ENCODE results near the gene NKX2-3. TPM values are rescaled to one million over a fixed set of nuclear protein-coding genes. Genes with fewer than 3 reads are reported as not detected.

Gene NKX2-3
- total and polyA plus RNA-seq, 2 of the 8 experiments (the other 6 are each of a cell fraction or from before 2014, with no cell fraction given) = not detected

DNA sequence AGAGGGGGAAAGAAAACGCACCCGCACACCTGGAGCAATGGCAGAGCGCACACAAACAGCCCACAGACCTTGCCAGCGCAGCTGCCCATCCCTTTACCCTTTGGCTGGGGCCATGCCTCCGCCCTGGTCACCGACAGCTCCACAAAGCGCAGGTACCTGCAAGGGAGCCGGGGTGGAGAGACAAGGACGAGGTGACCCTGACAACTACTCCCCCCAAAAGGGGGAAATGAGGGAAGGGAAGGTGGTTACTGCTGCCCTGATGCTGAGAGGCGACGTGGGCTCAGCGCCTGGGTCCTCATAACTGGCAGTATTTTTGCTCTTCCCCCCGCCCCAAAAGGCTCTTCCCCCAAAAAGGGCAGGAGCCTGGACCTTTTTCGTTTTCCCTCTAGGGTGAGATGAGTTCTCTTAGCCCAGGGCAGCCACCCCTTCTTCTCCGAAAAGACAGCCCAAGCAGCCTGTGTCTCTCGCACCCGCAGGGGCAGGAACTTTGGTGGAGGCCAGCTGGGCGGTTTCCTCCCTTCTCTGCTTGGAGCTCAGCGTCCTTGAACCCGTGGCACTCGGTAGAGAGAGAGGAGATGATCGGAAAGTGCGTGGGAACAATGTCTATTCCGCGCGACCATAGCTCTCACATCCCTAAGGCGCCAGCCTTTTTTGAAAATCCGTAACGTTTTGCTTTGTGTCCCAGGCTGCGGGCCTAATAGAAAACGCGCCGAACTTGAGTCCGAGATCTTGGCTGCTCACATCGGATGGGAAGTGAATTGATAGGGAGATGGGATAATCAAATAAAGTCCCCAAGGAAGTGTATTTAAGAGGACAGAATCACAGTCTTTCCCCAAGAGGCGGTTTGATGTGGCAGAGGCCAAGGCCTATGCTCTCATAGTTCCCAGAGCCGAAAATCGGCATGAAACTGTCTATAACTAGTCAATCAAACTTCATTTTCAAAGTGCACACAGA is 1.0 kb downstream of the NKX2-3 start:
- H3K4me3 ChIP-seq (ENCODE audit: extremely low read depth in 1 of 4, insufficient read depth in 2 of 4, low read depth in 3 of 4, low read length in 4 of 4) = no peak overlapping the region; a peak in 1 of 8 replicates
- H2BK120ac ChIP-seq (replicated peaks; ENCODE audit: low read depth, low read length) = no peak overlapping the region
- no peak overlapping the region for H4K91ac ChIP-seq (replicated peaks; ENCODE audit: insufficient read length, low read length)
- no peak overlapping the region for H3K23ac ChIP-seq (ENCODE audit: insufficient read length)
- H3K79me1 ChIP-seq (ENCODE audit: low read depth, low read length) = no peaks in the 10 kb centered on the region
- H3K27me3 ChIP-seq (replicated peaks in 1 of 4; ENCODE audit: control insufficient read depth in 3 of 4, extremely low read depth in 1 of 4, insufficient read depth in 3 of 4, low read length in 3 of 4) = peaks cover 95 to 100% (median 99%) of the 10 kb centered on the region in 4 experiments
- H3K36me3 ChIP-seq (ENCODE audit: control insufficient read depth in 2 of 4, insufficient read depth in 4 of 4, low read length in 3 of 4) = peaks cover 0 to 17% (median 0%) of the 10 kb centered on the region in 4 experiments; a peak in 2 of 8 replicates
- no peak overlapping the region for H3K9ac ChIP-seq (replicated peaks in 1 of 4; ENCODE audit: extremely low read depth in 1 of 4, low read depth in 3 of 4, low read length in 3 of 4)
- H2AFZ ChIP-seq (ENCODE audit: low read length) = no peak overlapping the region
- CTCF ChIA-PET (ENCODE audit: partially characterized antibody) = no interaction called here
- H3K9me3 ChIP-seq (ENCODE audit: insufficient read depth in 2 of 2, low read depth in 1 of 2, low read length in 1 of 2) = no peaks in the 10 kb centered on the region
- peaks cover 5% of the 10 kb centered on the region; the same call in 1 of the 2 replicates for H3K23me2 ChIP-seq (ENCODE audit: low read depth, low read length)
- H3K56ac ChIP-seq (replicated peaks; ENCODE audit: insufficient read length, low read depth, low read length) = no peak overlapping the region
- H3K79me2 ChIP-seq (ENCODE audit: control insufficient read depth in 1 of 2, insufficient read depth in 2 of 2, low read length in 2 of 2) = no peaks in the 10 kb centered on the region
- peak overlapping the region; percentile 34 to 51; a peak in 3 of 4 replicates for H3K4me2 ChIP-seq (ENCODE audit: insufficient read depth in 1 of 2, low read depth in 2 of 2, low read length in 2 of 2)
- H4K20me1 ChIP-seq (replicated peaks in 1 of 2; ENCODE audit: control insufficient read depth in 1 of 2, insufficient read depth in 2 of 2, low read length in 2 of 2) = peaks cover 45 to 46% of the 10 kb centered on the region in 2 experiments
- no peak overlapping the region for H3K4ac ChIP-seq (replicated peaks; ENCODE audit: insufficient read length, low read depth, low read length)
- H3K4me1 ChIP-seq (replicated peaks in 1 of 4; ENCODE audit: control insufficient read depth in 3 of 4, insufficient read depth in 4 of 4, low read length in 3 of 4) = peaks cover 2 to 41% (median 27%) of the 10 kb centered on the region in 4 experiments
- peak overlapping the region; percentile 46; the same call in 1 of the 2 replicates for H2BK15ac ChIP-seq (ENCODE audit: low read length)
- POLR2A ChIA-PET (ENCODE audit: partially characterized antibody) = interaction anchor here (1.6 kb wide), 1 partner anchor 10 kb away, joined by 9 read pairs; no protein-coding TSS in a partner anchor
- FAIRE-seq = no peak
- no peak overlapping the region for H2BK5ac ChIP-seq (ENCODE audit: low read depth, low read length)
- H3K14ac ChIP-seq (ENCODE audit: insufficient read length) = no peak overlapping the region
- no peak overlapping the region for H2AK5ac ChIP-seq (ENCODE audit: low read depth, low read length)
- H3K18ac ChIP-seq (ENCODE audit: extremely low read depth, low read length) = no peak overlapping the region
- H4K5ac ChIP-seq (ENCODE audit: insufficient read length, low read depth, low read length) = no peak overlapping the region
- no peak overlapping the region for H4K8ac ChIP-seq (ENCODE audit: extremely low read depth, insufficient read depth, low read length)
- H2BK12ac ChIP-seq (ENCODE audit: low read depth, low read length) = 0 out of 2 replicates have a peak overlapping the region, but pooled peaks have one; percentile 29
- no peak overlapping the region; the same call in 1 of the 2 replicates for H2BK20ac ChIP-seq (ENCODE audit: low read length)
- no peak for DNase-seq (ENCODE audit: low read depth in 1 of 2, low spot score in 2 of 2)
- H3K27ac ChIP-seq (ENCODE audit: low read depth, low read length) = no peak overlapping the region
- WGBS, 2 experiments (ENCODE audit: extremely low coverage in 1 of 2, insufficient coverage in 1 of 2, insufficient read length in 1 of 2, insufficient replicate concordance in 2 of 2, low coverage in 1 of 2, low lambda C conversion rate in 2 of 2, missing lambda C conversion rate in 1 of 2) = 11% methylated on average over 37 of the region's 38 CpGs; no CpG with 5 or more reads in 1 of the 2 experiments
- no peak for TF ChIP-seq SRF (IDR thresholded peaks at IDR 0.05; ENCODE audit: low read depth, low read length)
